GM21576 (cell line): Measurements from ENCODE around the gene USP38.
"Not testable (repeated sequence)": the region's sequence is repeated elsewhere in the genome, so short reads cannot be mapped to it uniquely, and the experiment has no call there.

ENCODE experiments used
- ATAC-seq: cut with Tn5 transposase; IDR thresholded peaks from one replicate; pipeline ENCODE4 v1.9.1; 2021; ENCODE audit warnings: mild to moderate bottlenecking, moderate library complexity; ENCODE audit not compliant: unreplicated experiment

USP38 gene

DNA sequence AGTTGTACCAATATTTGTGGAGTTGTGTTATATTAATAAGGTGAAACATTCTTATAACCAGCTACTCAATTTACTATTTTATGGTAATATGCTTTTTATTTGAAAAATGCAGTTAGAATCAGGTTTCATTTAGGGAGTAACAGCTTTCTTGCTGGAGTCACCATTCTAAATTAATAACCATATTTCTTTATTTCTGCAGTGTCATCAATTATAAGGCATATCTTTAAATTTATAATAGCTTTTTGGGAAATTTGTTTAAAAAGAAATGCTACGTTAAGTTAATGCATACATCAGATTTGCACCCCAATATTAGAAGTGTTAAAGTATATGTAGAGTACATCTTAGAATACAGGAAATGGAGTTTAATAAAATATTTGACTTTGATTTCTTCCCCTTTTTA is 18.9 kb downstream of the USP38 start:
- ATAC-seq = no peak

- no peak for ATAC-seq
Observed at GRCh38 chr4:143207555-143207954, 22.8 kb downstream of the USP38 start.

DNA sequence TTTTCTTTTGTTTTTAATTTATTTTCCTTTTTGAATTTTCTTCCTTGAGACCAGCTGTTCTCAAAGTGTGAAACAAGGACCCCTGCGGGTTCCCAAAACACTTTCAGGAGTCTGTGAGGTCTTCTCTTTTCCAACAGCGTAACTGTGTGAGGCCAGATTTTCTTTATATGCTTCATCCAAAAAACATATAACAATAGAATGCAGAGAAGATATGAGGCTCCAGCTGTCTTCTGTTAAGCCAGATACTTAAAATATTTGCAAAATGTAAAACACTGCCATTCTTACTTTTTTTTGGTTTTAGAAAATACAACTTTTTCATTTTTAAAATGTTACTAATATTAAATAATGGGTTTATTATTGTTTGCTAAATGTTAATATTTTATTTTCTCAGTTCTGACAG is 27.8 kb downstream of the USP38 start:
- no peak for ATAC-seq

DNA sequence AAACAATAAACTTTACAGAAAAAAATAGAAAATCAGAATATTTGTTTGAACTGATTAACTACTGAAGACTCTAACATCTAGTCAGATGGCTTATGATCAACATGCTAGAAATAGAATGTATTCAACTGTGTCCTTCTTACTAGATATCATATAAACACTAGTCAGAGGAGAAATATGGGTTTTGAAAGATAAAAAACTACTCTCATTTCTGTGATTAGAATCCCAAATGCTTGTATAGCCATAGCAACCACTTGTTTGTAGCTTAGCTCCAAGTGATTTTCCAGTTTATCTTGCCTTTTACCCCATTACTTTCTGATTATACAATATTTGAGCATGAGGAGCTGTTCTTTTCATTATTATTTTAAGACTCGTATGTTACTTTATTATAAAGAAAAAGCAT is 31.2 kb downstream of the USP38 start:
- ATAC-seq = no peak

- no peak for ATAC-seq
Observed at GRCh38 chr4:143224255-143224654, 39.5 kb downstream of the USP38 start.

DNA sequence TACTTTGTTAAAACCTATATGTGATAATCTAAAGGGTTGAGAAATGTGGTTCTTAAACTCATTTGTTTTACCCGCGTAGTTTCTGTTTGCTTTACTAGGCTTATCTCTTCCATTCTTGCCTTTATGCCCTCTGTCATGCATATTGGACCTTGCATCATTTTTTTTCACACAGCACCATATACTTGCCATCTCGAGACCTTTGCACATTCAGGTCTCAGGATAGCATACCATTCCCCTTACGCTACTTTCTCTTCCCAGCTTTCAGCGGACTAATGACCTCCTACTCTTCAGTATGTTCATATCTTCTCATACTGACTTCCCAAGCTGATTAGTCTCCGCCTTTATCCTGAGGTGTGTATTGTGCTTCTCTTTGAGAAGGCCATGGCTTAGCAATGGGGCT is 40.5 kb downstream of the USP38 start:
- no peak for ATAC-seq

GRCh38 chr4:143230683-143231082 is 46.0 kb downstream of the USP38 start:
- no peak for ATAC-seq

DNA sequence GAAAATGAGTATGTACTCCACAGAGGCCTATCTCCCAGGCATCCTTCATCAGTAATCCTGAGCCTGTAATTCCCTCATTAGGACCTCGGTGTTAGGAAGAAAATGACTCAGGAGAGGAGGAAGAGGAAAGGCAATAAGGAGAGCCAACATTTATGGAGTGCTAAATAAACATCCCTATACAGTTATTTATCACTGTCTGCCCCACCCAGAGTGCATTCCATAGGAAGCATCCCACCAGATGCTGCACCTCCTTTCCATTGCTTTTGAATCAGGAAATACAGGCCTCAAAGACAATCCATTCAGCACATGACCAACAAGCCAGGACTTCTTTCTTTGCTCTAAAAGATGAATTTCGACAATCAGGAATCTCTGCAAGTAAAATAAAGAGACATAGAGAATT is 47.6 kb downstream of the USP38 start:
- ATAC-seq = no peak

- ATAC-seq = no peak
Observed at GRCh38 chr4:143234153-143234552, 49.4 kb downstream of the USP38 start.

DNA sequence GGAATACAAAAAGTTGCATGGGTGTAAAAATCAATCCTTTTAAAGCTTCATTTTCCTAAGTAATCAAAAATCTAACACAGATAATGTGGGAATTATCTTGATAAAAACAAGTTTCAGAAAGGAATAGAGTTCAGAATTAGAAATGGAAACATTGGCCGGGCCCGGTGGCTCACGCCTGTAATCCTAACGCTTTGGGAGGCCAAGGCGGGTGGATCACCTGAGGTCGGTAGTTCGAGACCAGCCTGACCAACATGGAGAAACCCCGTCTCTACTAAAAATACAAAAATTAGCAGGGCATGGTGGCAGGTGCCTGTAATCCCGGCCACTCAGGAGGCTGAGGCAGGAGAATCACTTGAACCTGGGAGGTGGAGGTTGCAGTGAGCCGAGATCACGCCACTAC is 52.5 kb downstream of the USP38 start:
- ATAC-seq = not testable (repeated sequence)

DNA sequence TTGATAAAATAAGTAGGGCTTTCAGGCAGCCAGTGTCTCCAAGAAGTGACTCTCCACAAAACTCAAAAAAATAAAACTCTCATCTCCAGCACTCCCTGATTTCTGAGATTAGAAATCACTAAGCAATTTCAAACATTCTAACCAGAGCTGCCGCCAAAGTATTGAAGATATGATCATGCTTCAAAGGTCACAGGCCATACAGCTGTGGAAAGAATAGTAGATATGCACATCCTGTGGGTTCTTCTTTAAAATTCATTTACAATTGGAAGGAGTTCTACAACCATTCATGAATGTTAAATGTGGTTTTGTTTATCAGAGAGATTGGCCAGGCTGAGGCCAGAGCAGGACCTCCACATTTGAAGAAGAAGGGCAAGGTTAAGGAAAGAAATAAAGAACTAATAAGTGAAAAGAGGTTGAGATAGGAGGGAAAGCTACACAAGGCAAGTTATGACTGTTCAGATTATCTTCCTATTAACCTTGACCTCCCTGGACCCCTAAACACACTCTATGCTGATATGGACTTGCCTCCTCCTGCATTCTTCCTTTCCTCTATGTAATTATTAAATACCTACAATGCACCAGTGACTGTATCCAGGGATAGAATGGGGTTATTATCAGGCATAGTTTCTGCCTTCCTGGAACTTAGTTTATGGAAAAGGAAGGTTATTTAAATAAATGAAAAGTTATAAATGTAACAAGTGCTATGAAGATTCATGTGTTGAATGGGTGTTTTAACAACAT is 56.4 kb downstream of the USP38 start:
- no peak for ATAC-seq

DNA sequence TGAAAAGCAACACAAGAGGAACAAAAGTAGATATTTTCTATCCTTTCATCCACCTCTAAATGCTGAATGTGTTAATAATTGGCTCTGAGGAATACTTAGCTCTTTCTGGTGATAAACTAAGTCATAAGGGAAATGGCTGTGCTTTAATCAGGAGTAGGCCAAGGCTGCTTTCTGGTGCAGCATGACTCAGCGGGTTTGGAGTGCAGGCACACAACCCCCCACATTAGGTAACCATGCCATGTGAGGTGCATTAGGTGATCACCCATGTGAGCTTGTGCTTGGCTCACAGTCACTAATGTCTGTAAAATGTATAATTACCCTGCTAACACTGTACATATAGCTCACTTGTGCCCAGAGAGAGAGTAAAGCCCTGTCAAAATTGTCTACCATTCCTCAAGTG is 57.2 kb downstream of the USP38 start:
- no peak for ATAC-seq

DNA sequence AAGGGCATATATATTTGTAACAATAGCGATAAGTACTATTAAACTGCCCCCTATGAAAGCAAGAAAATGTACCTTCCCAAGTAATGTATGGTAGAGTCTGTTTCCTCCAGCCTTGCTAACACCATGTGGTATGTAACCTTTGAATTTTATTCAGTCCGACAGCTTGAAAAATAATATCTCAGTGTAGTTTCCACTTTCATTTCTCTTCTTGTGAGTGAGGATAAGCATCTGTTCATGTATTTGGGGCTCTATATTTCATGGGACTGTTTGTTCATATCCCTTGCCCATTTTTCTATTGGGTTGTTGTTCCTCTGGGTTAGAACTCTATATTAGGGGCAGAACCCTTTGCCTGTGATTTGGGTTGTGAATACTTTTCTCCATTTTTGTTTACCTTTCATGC is 58.3 kb downstream of the USP38 start:
- ATAC-seq = no peak

DNA sequence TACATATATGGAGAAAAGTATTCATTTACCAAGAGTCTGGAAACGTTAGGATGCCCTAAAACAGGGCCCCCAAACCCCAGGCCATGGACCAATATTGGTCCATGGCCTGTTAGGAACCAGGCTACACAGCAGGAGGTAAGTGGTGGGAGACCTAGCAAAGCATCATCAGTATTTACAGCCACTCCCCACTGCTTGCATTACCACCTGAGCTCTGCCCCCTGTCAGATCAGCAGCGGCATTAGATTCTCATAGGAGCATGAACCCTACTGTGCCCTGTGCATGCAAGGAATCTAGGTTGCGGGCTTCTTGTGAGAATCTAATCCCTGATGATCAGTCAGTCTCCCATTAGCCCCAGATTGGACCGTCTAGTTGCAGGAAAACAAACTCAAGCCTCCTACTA is 62.3 kb downstream of the USP38 start:
- ATAC-seq = no peak

DNA sequence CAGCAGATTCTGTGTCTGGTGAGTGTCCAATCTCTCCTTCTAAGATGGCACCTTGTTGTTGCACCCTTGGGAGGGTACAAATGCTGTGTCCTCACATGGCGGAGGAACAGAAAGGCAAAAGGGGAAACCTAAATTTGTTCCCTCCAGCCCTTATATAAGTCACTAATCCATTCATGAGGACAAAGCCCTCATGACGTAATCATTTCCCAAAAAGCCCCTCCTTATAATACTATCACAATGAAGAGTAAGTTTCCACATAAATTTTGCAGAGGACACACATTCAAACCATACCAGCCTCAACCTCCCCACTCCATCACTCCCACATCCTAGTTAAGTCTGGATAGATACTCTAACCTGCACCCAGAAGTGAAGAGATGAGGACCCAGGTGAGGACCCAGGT is 63.1 kb downstream of the USP38 start:
- no peak for ATAC-seq

DNA sequence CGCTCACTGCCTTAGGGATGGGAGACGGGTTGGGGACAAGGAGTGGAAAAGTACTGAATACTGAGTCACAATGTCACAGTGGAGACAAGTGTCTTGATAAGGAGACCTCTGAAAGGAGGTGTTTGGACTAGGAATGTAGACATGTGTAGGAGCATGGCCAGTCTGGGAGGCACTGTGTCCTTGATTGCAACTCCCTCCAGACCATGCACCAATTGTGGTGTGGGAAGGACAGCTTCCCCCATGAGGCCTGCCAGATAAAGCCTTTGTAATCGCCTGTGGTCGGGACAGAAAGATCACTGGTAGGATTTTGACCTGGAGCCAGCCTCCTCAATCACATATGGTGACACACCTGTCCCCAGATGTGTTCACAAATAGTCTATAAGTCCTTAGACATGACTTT is 64.1 kb downstream of the USP38 start:
- no peak for ATAC-seq

GRCh38 chr4:143250617-143251016 is 65.9 kb downstream of the USP38 start:
- no peak for ATAC-seq

DNA sequence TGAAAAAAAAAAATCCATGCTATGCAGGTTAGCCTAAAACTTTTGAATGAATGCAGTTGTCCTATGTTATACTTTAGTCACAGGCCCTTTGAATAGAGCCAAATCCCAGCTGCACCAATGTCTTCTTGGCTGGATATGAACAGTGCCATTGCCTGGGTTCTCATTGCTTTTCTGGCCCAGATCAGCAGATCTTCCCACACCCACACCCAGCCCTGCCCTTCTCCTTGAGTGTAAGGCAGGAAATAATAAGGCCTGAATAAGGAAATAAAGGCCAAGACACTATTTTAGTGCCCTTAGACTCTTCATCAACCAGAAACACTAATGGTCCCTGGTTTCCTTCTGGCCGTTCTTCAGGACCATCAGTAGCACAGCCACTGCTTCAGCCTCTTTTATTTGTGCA is 66.6 kb downstream of the USP38 start:
- no peak for ATAC-seq

GRCh38 chr4:143251779-143252178 is 67.1 kb downstream of the USP38 start:
- no peak for ATAC-seq

- ATAC-seq = no peak
Observed at GRCh38 chr4:143252478-143252877, 67.8 kb downstream of the USP38 start.

- no peak for ATAC-seq
Observed at GRCh38 chr4:143253166-143253565, 68.4 kb downstream of the USP38 start.

GRCh38 chr4:143254491-143255226 is 69.9 kb downstream of the USP38 start:
- no peak for ATAC-seq

GRCh38 chr4:143256456-143256855 is 71.7 kb downstream of the USP38 start:
- no peak for ATAC-seq
